B cell (primary cell): Measurements from ENCODE around the gene OR5AU1. TPM values are rescaled to one million over a fixed set of nuclear protein-coding genes. Genes with fewer than 3 reads are reported as not detected.

ENCODE experiments used
- ATAC-seq: fragments of 200-7000 bp; cut with Tn5 transposase; one replicate; pipeline ENCODE4 v1.10.0; 2021; ENCODE audit warnings: low read depth, mild to moderate bottlenecking, moderate number of reproducible peaks, moderate library complexity
- CTCF ChIA-PET: fragments of 350-600 bp; sonication (Branson Sonifier 250); formaldehyde crosslinking; loops from one replicate; lab custom pipeline; 2021; ENCODE audit warnings: antibody characterized with exemption, inconsistent platforms; lab: Charles Lee
- POLR2A ChIA-PET: fragments of 350-600 bp; sonication (Branson Sonifier 250); formaldehyde crosslinking; loops from one replicate; lab custom pipeline; 2021; ENCODE audit warnings: antibody characterized with exemption; lab: Charles Lee
- DNase-seq: peaks from one replicate; pipeline ENCODE4 v3.0.0; 2013
- H2AFZ ChIP-seq: 2 replicates; pipeline ENCODE4 v1.6.1; 2012; ENCODE audit warnings: mild to moderate bottlenecking, low read depth, low read length; ENCODE audit not compliant: insufficient read depth, poor library complexity, severe bottlenecking
- H3K27ac ChIP-seq, 2 donors: 1 replicate in 1 of 2; 2 replicates in 1 of 2; pipeline ENCODE4 v1.5.1; 2012 to 2013; ENCODE audit warnings: low read length in 2 of 2, mild to moderate bottlenecking in 2 of 2, moderate library complexity in 1 of 2
- H3K27me3 ChIP-seq, 4 experiments: fragments of 200-600 bp in 1 of 4; sonication (generic) in 1 of 4; replicated peaks in 1 of 4; 1 replicate in 2 of 4; 2 replicates in 2 of 4; pipeline versions ENCODE4 v1.6.1 to v1.7.0; 2013 to 2016; ENCODE audit warnings: low read length in 3 of 4, mild to moderate bottlenecking in 2 of 4, mixed read lengths in 1 of 4, moderate library complexity in 1 of 4; ENCODE audit not compliant: insufficient read depth in 4 of 4, control insufficient read depth in 3 of 4; ENCODE audit errors: control extremely low read depth in 1 of 4
- H3K36me3 ChIP-seq, 2 experiments: replicated peaks in 1 of 2; 1 replicate in 1 of 2; 2 replicates in 1 of 2; pipeline versions ENCODE4 v1.6.1 to v1.7.1; 2013; ENCODE audit warnings: low read length in 1 of 2; ENCODE audit not compliant: insufficient read depth in 2 of 2, control insufficient read depth in 1 of 2; ENCODE audit errors: control extremely low read depth in 1 of 2, extremely low read depth in 1 of 2
- H3K4me1 ChIP-seq, 2 donors: fragments of 200-600 bp in 1 of 2; sonication (generic) in 1 of 2; 1 replicate in 1 of 2; 2 replicates in 1 of 2; pipeline versions ENCODE4 v1.5.1 to v1.6.1; 2013 to 2017; ENCODE audit warnings: low read length in 2 of 2; ENCODE audit not compliant: control insufficient read depth in 2 of 2, insufficient read depth in 2 of 2
- H3K4me2 ChIP-seq: replicated peaks from 2 replicates; pipeline ENCODE3; 2012; ENCODE audit warnings: mild to moderate bottlenecking, low read depth, low read length; ENCODE audit not compliant: poor library complexity, severe bottlenecking
- H3K4me3 ChIP-seq, 5 experiments: fragments of 200-600 bp in 1 of 5; sonication (generic) in 1 of 5; 1 replicate in 3 of 5; 2 replicates in 2 of 5; pipeline versions ENCODE4 v1.5.1 to v1.7.0; 2011 to 2016; ENCODE audit warnings: low read length in 4 of 5, mild to moderate bottlenecking in 4 of 5, low read depth in 2 of 5, control low read depth in 1 of 5, moderate library complexity in 1 of 5; ENCODE audit not compliant: insufficient read depth in 1 of 5; ENCODE audit errors: control extremely low read depth in 1 of 5, extremely low read depth in 1 of 5
- H3K79me2 ChIP-seq: fragments of 200-600 bp; sonication (generic); one replicate; pipeline ENCODE4 v1.6.0; 2016; ENCODE audit warnings: low read length; ENCODE audit not compliant: control insufficient read depth, insufficient read depth
- H3K9ac ChIP-seq: fragments of 200-600 bp; sonication (generic); 2 replicates; pipeline ENCODE4 v1.6.1; 2017; ENCODE audit warnings: mild to moderate bottlenecking, low read length, moderate library complexity
- H3K9me3 ChIP-seq, 3 donors: one replicate each; pipeline versions ENCODE4 v1.6.1 to v1.7.1; 2013; ENCODE audit warnings: low read length in 2 of 3; ENCODE audit not compliant: control insufficient read depth in 2 of 3, insufficient read depth in 1 of 3; ENCODE audit errors: control extremely low read depth in 1 of 3
- H4K20me1 ChIP-seq: 2 replicates; pipeline ENCODE4 v1.6.0; 2012; ENCODE audit warnings: mild to moderate bottlenecking, low read length; ENCODE audit not compliant: insufficient read depth, control insufficient read depth, poor library complexity, severe bottlenecking
- H3K27ac Mint-ChIP-seq: one replicate; pipeline ENCODE4 v1.8.0; 2021; ENCODE audit warnings: mixed read lengths
- H3K27me3 Mint-ChIP-seq: one replicate; pipeline ENCODE4 v1.8.0; 2021; ENCODE audit warnings: mixed read lengths
- H3K4me1 Mint-ChIP-seq: one replicate; pipeline ENCODE4 v1.8.0; 2021; ENCODE audit warnings: mixed read lengths
- H3K4me3 Mint-ChIP-seq: one replicate; pipeline ENCODE4 v1.8.0; 2021; ENCODE audit warnings: mixed read lengths
- H3K9me3 Mint-ChIP-seq: one replicate; pipeline ENCODE4 v1.8.0; 2022; ENCODE audit warnings: mixed read lengths; ENCODE audit not compliant: insufficient read depth
- CTCF ChIP-seq: fragments of 200-600 bp; IDR thresholded peaks from one replicate; pipeline ENCODE4 v1.8.0; 2022; ENCODE audit warnings: antibody characterized with exemption, mild to moderate bottlenecking
- EZH2 ChIP-seq: IDR thresholded peaks from 2 replicates; pipeline ENCODE4 v1.6.1; 2012; ENCODE audit warnings: borderline replicate concordance, low read depth, mild to moderate bottlenecking, moderate library complexity, low read length; ENCODE audit not compliant: insufficient read depth, poor library complexity, severe bottlenecking
- WGBS: methylation state at CpG from one replicate; pipeline ENCODE4 v1.1.5; 2013; ENCODE audit warnings: missing lambda C conversion rate; ENCODE audit not compliant: insufficient coverage; 5-methylcytosine and 5-hydroxymethylcytosine counted together
- intact Hi-C: fragments of 100-400 bp; cut with micrococcal nuclease; formaldehyde crosslinking; loops from one replicate; pipeline ENCODE4 v1.10.0; 2022
- polyA plus RNA-seq: library from polyadenylated mRNA; depleted of rRNA; stranded (reverse); fragments of >200 nt; gene quantifications from 2 replicates; pipeline ENCODE4 v1.2.3, GENCODE V29; 2012
- total RNA-seq, 2 donors: library from RNA; stranded (reverse); fragments of 120-200 nt in 1 of 2; gene quantifications; 1 replicate in 1 of 2; 2 replicates in 1 of 2; pipeline versions ENCODE4 v1.2.3 to v1.2.4, GENCODE V29; 2013 to 2022

The OR5AU1 gene
- total and polyA plus RNA-seq, 2 donors (not counting 1 experiment from before 2014, with no cell fraction given) = not detected

- H3K27ac ChIP-seq = no peak overlapping the region
- 97% methylated on average over 3 of the region's 4 CpGs for WGBS
- Mint-ChIP-seq H3K4me1 (no peaks in the 10 kb centered on the region), H3K27ac (no peak overlapping the region), H3K4me3 (no peak overlapping the region), H3K9me3 (no peaks in the 10 kb centered on the region), H3K27me3 (peaks cover 25% of the 10 kb centered on the region)
- peaks cover 0 to 10% (median 5%) of the 10 kb centered on the region in 3 donors for H3K9me3 ChIP-seq
- DNase-seq (no peak), ATAC-seq (no peak)
- no peaks in the 10 kb centered on the region for H4K20me1 ChIP-seq
- no peak overlapping the region for H3K4me2 ChIP-seq
- no peak for TF ChIP-seq CTCF
- no peak for TF ChIP-seq EZH2
- ChIA-PET POLR2A (no interaction called here), CTCF (no interaction called here)
- H3K27me3 ChIP-seq = no peaks in the 10 kb centered on the region
- no peak overlapping the region for H3K4me3 ChIP-seq
- no peaks in the 10 kb centered on the region for H3K36me3 ChIP-seq
- intact Hi-C loops = no loop called here
- no peaks in the 10 kb centered on the region for H3K4me1 ChIP-seq
- H3K79me2 ChIP-seq = no peaks in the 10 kb centered on the region
- H3K9ac ChIP-seq = no peak overlapping the region
- H2AFZ ChIP-seq = no peak overlapping the region
Observed at GRCh38 chr14:21149641-21150367, 6.1 kb downstream of the OR5AU1 start.

DNA sequence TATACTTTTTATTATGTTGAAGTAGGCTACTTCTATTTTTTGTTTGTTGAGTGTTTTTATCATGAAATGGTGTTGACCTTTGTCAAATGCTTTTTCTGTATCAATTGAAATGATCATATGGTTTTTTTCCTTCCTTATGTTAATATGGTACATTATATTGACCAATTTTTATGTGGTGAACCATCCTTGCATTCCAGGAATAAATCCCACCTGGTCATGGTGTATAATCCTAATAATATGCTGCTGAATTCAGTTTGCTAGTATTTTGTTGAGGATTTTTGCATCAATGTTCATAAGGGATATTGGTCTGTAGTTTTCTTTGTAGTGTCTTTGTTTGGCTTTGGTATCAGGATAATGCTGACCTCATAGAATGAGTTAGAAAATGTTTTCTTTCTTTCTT, 10.4 kb downstream of the OR5AU1 start:
- Histone ChIP-seq H3K9me3 (peaks cover 0 to 11% (median 10%) of the 10 kb centered on the region in 3 donors), H3K4me2 (no peak overlapping the region), H3K4me3 (no peak overlapping the region), H3K27me3 (no peaks in the 10 kb centered on the region), H3K9ac (no peak overlapping the region), H2AFZ (no peak overlapping the region), H3K36me3 (no peaks in the 10 kb centered on the region), H3K27ac (no peak overlapping the region), H3K4me1 (no peaks in the 10 kb centered on the region), H3K79me2 (no peaks in the 10 kb centered on the region), H4K20me1 (no peaks in the 10 kb centered on the region)
- H3K4me3 Mint-ChIP-seq = no peak overlapping the region
- intact Hi-C loops = no loop called here
- CTCF ChIA-PET = no interaction called here
- H3K9me3 Mint-ChIP-seq = no peaks in the 10 kb centered on the region
- DNase-seq (no peak), ATAC-seq (no peak)
- TF ChIP-seq EZH2 (no peak), CTCF (peak; percentile 14)
- no peaks in the 10 kb centered on the region for H3K4me1 Mint-ChIP-seq
- H3K27me3 Mint-ChIP-seq = peaks cover 20% of the 10 kb centered on the region
- POLR2A ChIA-PET = no interaction called here
- H3K27ac Mint-ChIP-seq = no peak overlapping the region
